ENCODE measurements around the gene NPIPA2.
"Not testable (repeated sequence)": the region's sequence is repeated elsewhere in the genome, so short reads cannot be mapped to it uniquely, and the experiment has no call there.

The NPIPA2 gene
- 0 to 0.06 reads per million in 2 experiments for total RNA-seq

GRCh38 chr16:14742273-14743128 is at the start of gene NPIPA2:
TSS of gene NPIPA2 (plus strand) at chr16:14742533. CDS start at chr16:14748066, 5,533 bp downstream.
- not testable (repeated sequence) for DNase-seq (ENCODE audit: low read depth)

- DNase-seq (ENCODE audit: low read depth), result not testable (repeated sequence)
Observed at GRCh38 chr16:14694129-14694528, 48.2 kb upstream of the NPIPA2 start, which contains the start of gene PLA2G10. TSS of gene PLA2G10 (minus strand) at chr16:14694308. CDS start at chr16:14694229, 79 bp downstream.

DNA sequence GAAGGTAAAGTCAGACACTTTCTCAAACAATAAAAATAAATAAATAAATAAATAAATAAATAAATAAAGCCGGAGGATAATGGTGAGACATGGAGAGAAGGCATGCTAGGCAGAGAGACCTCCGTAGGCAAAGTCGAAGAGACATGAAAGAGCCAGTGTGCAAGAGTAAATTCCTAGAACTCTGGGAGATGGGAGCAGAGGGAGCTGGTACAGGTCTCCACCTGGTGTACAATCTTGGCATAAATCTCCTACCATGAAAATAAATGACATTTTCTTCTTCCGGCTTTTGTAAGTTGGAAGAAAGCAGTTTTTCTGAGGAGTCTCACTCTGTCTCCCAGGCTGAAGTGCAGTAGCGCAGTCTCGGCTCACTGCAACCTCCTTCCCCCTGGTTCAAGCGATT is 40.5 kb upstream of the NPIPA2 start:
- not testable (repeated sequence) for DNase-seq (ENCODE audit: low read depth)

DNA sequence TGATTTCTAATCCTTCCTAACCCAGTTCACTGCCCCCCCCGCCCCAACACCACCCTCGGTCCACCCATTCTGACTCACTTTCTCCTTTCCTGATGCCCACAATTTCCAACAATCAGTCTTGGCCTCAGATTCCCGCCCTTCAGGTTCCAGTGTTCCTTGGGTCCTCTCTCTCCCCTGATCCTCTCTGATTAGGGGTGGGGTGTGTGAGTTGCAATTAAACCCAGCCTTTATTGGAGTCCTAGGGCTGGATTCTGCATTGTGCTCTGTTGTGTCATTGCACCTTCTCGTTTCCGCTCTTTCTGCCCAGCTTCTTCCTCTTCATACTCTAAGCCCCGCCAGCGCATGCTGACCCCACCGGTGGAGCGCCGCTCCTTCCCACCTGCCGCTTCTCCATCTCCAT is 39.7 kb upstream of the NPIPA2 start:
- DNase-seq (ENCODE audit: low read depth), result not testable (repeated sequence)

DNA sequence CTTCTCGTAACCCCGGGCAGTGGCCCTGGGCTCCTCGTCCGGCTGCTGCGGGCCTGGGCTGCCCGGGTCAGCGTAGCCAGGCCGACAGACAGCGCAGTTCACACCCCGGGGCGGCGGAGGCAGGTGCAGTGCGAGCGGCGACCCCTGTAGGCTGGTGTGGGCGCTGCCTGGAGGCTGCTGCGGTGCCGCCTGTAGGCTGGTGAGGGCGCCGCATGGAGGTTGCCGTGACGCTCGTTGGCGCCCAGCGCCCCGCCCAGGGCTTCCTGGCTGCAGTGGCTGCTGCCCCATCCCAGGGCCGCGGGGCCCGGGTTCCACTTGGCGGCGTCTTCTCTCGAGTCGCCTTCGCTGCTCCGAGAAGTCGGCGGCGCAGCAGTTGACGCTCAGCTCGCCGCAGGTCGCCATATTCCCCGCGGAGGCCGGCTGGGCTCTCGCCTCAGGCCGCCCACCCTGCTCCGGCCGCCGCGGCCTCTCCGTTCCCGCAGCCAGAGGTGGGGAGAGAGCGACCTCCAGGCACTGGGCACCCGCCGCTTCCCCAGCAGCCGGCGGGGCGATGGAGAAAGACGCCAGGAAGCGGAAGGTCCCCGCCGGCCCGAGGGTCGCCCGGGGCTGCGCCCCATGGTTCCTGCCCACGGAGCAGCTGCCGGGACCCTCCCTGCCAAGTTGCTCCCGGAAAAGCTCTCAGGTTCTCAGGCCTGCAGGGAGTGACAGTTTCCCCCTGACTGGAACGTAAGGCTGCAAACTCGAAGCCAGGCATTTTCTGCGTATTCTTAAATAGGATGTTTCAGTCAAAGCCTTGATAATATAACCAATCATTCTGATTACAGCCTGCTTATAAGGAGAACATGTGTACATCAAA is 38.9 kb upstream of the NPIPA2 start, which contains the start of gene NPIPA3:
Gene NPIPA3, plus strand, starts transcription at position 256 of the 856 bp plus-strand sequence. CDS start 5,533 bp downstream, outside the sequence.
- DNase-seq (ENCODE audit: low read depth), result not testable (repeated sequence)

GRCh38 chr16:14733233-14733632 is 9.1 kb upstream of the NPIPA2 start:
- not testable (repeated sequence) for DNase-seq (ENCODE audit: low read depth)

DNA sequence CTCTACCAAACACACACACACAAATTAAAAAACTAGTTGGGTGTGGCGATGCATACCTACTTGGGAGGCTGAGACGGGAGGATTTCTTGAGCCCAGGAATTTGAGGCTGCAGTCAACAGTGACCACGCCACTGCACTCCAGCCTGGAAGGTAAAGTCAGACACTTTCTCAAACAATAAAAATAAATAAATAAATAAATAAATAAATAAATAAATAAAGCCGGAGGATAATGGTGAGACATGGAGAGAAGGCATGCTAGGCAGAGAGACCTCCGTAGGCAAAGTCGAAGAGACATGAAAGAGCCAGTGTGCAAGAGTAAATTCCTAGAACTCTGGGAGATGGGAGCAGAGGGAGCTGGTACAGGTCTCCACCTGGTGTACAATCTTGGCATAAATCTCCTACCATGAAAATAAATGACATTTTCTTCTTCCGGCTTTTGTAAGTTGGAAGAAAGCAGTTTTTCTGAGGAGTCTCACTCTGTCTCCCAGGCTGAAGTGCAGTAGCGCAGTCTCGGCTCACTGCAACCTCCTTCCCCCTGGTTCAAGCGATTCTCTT is 1.4 kb upstream of the NPIPA2 start:
- DNase-seq (ENCODE audit: low read depth), result not testable (repeated sequence)

DNA sequence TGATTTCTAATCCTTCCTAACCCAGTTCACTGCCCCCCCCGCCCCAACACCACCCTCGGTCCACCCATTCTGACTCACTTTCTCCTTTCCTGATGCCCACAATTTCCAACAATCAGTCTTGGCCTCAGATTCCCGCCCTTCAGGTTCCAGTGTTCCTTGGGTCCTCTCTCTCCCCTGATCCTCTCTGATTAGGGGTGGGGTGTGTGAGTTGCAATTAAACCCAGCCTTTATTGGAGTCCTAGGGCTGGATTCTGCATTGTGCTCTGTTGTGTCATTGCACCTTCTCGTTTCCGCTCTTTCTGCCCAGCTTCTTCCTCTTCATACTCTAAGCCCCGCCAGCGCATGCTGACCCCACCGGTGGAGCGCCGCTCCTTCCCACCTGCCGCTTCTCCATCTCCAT is 539 bp upstream of the NPIPA2 start:
- DNase-seq (ENCODE audit: low read depth), result not testable (repeated sequence)

DNA sequence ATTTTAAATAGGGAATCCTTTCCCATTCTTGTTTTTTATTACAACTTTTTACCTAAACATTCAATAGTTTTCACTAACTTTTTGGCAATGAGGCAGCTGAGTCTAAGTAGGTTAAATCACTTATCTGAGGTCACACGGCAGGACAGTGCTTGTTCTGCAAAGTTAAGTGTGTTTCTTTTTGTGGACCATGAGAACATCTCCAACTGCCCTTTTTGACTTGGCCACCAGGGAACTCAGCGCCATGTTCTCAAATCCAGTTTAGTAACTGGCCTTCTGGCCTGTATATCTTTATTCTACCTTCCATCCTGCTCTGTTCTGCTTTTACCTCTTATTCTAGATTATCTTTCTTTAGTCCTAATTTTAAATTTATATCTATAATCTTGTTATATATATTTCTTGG is 31.3 kb downstream of the NPIPA2 start:
- not testable (repeated sequence) for DNase-seq (ENCODE audit: low read depth)

- not testable (repeated sequence) for DNase-seq (ENCODE audit: low read depth)
Observed at GRCh38 chr16:14775624-14776023, 33.3 kb downstream of the NPIPA2 start.

DNA sequence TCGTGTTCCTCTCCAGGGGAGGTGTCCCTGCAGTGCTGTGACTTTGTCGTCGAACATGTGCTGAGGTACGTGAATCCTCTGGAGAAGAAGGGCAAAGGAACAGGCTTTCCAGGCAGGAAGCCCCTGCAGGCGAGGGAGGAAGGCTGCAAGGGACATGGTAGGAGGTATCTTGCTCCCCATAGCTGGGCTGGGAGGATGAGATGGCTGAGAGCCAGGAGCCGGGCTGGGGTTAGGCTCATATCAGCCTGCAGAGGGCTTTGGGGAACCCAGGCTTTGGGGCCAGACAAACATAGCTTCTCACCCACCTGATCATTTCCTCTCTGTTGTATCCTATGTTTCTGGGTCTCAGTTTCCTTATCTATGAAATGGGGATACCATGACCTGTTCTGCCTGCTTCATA is 34.4 kb downstream of the NPIPA2 start:
- DNase-seq (ENCODE audit: low read depth), result not testable (repeated sequence)

DNA sequence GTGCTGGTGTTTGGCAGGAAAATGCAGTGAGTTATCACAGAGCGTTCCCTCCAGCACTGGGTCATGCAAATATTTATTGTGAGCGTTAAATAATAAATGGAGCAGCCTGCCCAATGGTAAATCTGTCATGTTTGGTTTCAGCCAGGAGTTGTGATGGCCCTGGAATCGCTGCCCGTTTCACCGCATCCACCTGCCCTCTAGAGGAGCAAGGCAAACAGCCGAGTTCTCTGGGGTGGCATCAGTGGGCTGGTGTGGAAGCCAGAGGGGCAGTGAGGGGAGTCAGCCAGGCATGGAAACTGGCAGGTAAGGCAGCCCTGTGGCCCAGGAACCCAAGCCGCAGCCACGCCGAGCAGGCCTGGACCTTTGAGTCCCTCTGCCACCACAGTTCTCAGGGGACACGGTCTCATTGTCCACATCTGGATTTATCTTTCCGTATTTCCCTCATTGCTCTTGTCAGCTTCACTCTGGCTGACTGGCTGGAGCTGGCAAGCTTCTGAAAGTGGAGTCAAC is 37.1 kb downstream of the NPIPA2 start:
- not testable (repeated sequence) for DNase-seq (ENCODE audit: low read depth)

GRCh38 chr16:14786180-14786579 is 43.8 kb downstream of the NPIPA2 start:
- not testable (repeated sequence) for DNase-seq (ENCODE audit: low read depth)

DNA sequence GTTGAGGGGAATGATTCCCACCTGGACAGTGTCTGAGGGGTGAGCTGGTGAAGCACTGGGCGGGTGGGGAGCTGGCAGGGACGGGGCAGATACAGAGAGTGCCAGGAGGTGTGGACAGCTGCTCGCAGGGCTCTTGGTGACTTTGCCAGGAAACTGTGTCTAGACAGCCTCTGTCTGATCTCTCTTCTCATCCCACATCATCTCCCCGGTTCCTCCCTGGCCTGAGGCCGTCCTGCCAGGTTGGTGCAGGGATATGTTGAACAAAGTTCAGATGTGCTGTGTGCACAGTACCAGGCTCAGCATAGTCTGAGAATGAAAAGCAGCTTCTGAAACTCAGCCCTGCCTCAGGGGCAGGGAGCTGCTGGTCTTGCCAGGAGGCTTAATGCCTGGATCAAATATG is 47.2 kb downstream of the NPIPA2 start:
- DNase-seq (ENCODE audit: low read depth), result not testable (repeated sequence)

DNA sequence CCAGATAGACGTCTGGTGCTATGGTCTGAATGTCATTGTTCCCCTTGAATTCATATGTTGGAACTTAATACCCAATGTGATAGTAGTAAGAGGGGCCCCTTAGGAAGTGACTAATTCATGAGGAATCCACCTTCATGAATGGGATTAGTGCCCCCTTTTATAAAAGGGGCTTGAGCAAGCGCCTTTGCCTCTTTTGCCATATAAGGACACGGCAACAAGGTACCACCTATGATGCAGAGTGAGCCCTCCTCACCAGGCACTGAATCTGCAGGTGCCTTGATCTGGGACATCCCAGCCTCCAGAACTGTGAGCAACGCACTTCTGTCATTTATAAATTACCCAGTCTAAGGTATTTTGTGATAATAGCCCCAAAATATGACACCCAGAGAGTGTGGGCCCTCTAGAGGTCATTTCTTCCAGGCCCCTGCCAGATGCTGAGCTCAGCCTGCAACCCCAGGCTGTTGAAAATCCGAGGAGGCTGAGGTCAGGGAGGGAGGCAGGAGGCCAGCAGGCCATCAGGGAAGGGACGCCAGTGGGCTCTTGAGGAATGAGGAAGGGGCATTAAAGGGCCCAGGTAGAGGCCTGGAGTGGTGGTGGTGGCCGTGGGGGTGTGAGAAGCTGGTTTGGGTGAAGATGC is 48.1 kb downstream of the NPIPA2 start:
- DNase-seq (ENCODE audit: low read depth), result not testable (repeated sequence)

DNA sequence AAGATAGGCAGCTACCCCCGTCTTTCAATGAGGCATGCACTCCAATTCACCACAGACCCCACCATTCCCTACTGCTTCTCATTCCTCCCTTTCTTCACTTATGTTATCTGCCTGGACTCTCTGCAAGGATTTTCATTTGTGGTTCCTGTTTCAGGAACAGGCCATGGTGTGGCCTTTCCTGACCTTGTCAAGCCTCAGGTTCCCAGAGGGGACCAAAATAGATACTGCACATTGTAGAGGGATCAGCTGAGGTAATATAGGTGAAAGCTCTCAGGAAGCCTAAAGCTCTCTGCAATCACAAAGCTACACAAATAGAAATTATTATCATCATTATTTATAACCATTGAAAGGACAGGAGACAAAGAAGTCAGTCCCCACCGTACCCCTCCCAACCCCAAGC is 50.6 kb downstream of the NPIPA2 start:
- not testable (repeated sequence) for DNase-seq (ENCODE audit: low read depth)

- DNase-seq (ENCODE audit: low read depth), result not testable (repeated sequence)
Observed at GRCh38 chr16:14797558-14797957, 55.2 kb downstream of the NPIPA2 start.

GRCh38 chr16:14803577-14803976 is 61.2 kb downstream of the NPIPA2 start:
- not testable (repeated sequence) for DNase-seq (ENCODE audit: low read depth)

- not testable (repeated sequence) for DNase-seq (ENCODE audit: low read depth)
Observed at GRCh38 chr16:14807184-14807678, 64.9 kb downstream of the NPIPA2 start.

GRCh38 chr16:14813890-14814289 is 71.6 kb downstream of the NPIPA2 start:
- not testable (repeated sequence) for DNase-seq (ENCODE audit: low read depth)
